NCI-H2107 treated with DMSO at 0.1 percent for 48 hours (cell line): Measurements from ENCODE around the gene ATM.
A peak's percentile ranks its signal among the peaks of the same experiment; 100 is the strongest.
"Not testable (repeated sequence)": the region's sequence is repeated elsewhere in the genome, so short reads cannot be mapped to it uniquely, and the experiment has no call there.

ENCODE experiments used
- DNase-seq: peaks from one replicate; lab custom pipeline; 2025; ENCODE audit not compliant: unreplicated experiment; lab: John Stamatoyannopoulos, UW

ATM gene

GRCh38 chr11:108286370-108286769 is 63.5 kb downstream of the ATM start:
- DNase-seq = no peak

- no peak for DNase-seq
Measured at GRCh38 chr11:108286956-108287355, 64.1 kb downstream of the ATM start.

- not testable (repeated sequence) for DNase-seq
Measured at GRCh38 chr11:108289066-108289465, 66.2 kb downstream of the ATM start.

- DNase-seq = peak; percentile 8
Measured at GRCh38 chr11:108289699-108290098, 66.8 kb downstream of the ATM start.

- no peak for DNase-seq
Measured at GRCh38 chr11:108293229-108293628, 70.4 kb downstream of the ATM start.

- no peak for DNase-seq
Measured at GRCh38 chr11:108302121-108302785, 79.4 kb downstream of the ATM start.

GRCh38 chr11:108307751-108308150 is 84.9 kb downstream of the ATM start:
- DNase-seq = no peak

- no peak for DNase-seq
Measured at GRCh38 chr11:108313444-108313843, 90.6 kb downstream of the ATM start.

GRCh38 chr11:108316061-108316460 is 93.2 kb downstream of the ATM start:
- DNase-seq = no peak

- DNase-seq = no peak
Measured at GRCh38 chr11:108319541-108320145, 96.8 kb downstream of the ATM start.

- DNase-seq = no peak
Measured at GRCh38 chr11:108322666-108323065, 99.8 kb downstream of the ATM start.

- DNase-seq = no peak
Measured at GRCh38 chr11:108324587-108324986, 101.7 kb downstream of the ATM start.

- no peak for DNase-seq
Measured at GRCh38 chr11:108333403-108333899, 110.6 kb downstream of the ATM start.

GRCh38 chr11:108338750-108339149 is 115.9 kb downstream of the ATM start:
- DNase-seq = no peak

GRCh38 chr11:108340973-108341372 is 118.1 kb downstream of the ATM start:
- no peak for DNase-seq

- DNase-seq = no peak
Measured at GRCh38 chr11:108341654-108342053, 118.8 kb downstream of the ATM start.

GRCh38 chr11:108343714-108344113 is 120.8 kb downstream of the ATM start:
- no peak for DNase-seq

GRCh38 chr11:108345767-108346166 is 122.9 kb downstream of the ATM start:
- DNase-seq = no peak

- DNase-seq = no peak
Measured at GRCh38 chr11:108346451-108346850, 123.6 kb downstream of the ATM start.

- no peak for DNase-seq
Measured at GRCh38 chr11:108351468-108351867, 128.6 kb downstream of the ATM start.

GRCh38 chr11:108364159-108364558 is 141.3 kb downstream of the ATM start:
- DNase-seq = no peak

- no peak for DNase-seq
Measured at GRCh38 chr11:108368134-108368533, 145.3 kb downstream of the ATM start.

GRCh38 chr11:108369064-108369463 is 146.2 kb downstream of the ATM start:
- no peak for DNase-seq
